Keratinocyte (primary cell): ENCODE data around the gene RSPH9.

ENCODE experiments used
- EZH2 ChIP-seq: IDR thresholded peaks from one replicate; pipeline ENCODE4 v1.6.1; 2012; ENCODE audit warnings: inconsistent platforms, mild to moderate bottlenecking, low read length, moderate library complexity
- TF ChIP-seq, protein P1 (sequence below), 3 experiments: IDR thresholded peaks in 1 of 3; conservative IDR thresholded peaks in 1 of 3; optimal IDR thresholded peaks in 1 of 3; 2 replicates in 2 of 3; 3 replicates in 1 of 3; pipeline versions ENCODE3 to v1.5.1; 2011; ENCODE audit warnings: low read length in 3 of 3, mild to moderate bottlenecking in 3 of 3, moderate library complexity in 2 of 3, control low read depth in 1 of 3, inconsistent platforms in 1 of 3; ENCODE audit not compliant: insufficient read depth in 2 of 3; ENCODE audit errors: extremely low read depth in 1 of 3

DNA sequence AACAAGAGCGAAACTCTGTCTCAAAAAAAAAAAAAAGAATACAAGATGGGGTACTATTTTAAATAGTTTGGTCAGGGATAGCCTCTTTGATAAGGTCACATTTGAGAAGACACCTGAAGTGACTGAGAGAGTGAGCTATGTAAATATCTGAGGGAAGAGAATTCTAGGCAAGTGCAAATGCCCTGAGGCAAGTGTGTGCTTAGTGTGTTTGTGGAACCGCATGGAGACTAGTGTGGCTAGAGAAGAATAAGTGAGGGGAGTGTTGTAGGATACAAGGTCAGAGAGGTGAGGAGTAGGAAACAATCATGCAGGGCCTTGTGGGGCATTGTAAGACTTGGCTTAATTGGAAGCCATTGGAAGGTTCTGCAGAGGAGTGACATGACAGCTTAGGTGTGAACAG, 3.4 kb downstream of the RSPH9 start:
- no peak for TF ChIP-seq EZH2
- TF ChIP-seq, protein P1, sequence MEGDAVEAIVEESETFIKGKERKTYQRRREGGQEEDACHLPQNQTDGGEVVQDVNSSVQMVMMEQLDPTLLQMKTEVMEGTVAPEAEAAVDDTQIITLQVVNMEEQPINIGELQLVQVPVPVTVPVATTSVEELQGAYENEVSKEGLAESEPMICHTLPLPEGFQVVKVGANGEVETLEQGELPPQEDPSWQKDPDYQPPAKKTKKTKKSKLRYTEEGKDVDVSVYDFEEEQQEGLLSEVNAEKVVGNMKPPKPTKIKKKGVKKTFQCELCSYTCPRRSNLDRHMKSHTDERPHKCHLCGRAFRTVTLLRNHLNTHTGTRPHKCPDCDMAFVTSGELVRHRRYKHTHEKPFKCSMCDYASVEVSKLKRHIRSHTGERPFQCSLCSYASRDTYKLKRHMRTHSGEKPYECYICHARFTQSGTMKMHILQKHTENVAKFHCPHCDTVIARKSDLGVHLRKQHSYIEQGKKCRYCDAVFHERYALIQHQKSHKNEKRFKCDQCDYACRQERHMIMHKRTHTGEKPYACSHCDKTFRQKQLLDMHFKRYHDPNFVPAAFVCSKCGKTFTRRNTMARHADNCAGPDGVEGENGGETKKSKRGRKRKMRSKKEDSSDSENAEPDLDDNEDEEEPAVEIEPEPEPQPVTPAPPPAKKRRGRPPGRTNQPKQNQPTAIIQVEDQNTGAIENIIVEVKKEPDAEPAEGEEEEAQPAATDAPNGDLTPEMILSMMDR (optimal IDR thresholded peaks at IDR 0.05 in 1 of 3, IDR thresholded peaks at IDR 0.05 in 1 of 3, conservative IDR thresholded peaks at IDR 0.05 in 1 of 3; ENCODE audit: extremely low read depth in 1 of 3, insufficient read depth in 2 of 3, low read length in 3 of 3) = no peak
